ENCODE results near the gene PLEKHS1. TPM values are rescaled to one million over a fixed set of nuclear protein-coding genes. Genes with fewer than 3 reads are reported as not detected.

PLEKHS1 gene
- total RNA-seq, 1 experiment from 2014 or later: 0.21 TPM

- TF ChIP-seq, protein P1, sequence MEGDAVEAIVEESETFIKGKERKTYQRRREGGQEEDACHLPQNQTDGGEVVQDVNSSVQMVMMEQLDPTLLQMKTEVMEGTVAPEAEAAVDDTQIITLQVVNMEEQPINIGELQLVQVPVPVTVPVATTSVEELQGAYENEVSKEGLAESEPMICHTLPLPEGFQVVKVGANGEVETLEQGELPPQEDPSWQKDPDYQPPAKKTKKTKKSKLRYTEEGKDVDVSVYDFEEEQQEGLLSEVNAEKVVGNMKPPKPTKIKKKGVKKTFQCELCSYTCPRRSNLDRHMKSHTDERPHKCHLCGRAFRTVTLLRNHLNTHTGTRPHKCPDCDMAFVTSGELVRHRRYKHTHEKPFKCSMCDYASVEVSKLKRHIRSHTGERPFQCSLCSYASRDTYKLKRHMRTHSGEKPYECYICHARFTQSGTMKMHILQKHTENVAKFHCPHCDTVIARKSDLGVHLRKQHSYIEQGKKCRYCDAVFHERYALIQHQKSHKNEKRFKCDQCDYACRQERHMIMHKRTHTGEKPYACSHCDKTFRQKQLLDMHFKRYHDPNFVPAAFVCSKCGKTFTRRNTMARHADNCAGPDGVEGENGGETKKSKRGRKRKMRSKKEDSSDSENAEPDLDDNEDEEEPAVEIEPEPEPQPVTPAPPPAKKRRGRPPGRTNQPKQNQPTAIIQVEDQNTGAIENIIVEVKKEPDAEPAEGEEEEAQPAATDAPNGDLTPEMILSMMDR (IDR thresholded peaks at IDR 0.05): no peak
- no peak for TF ChIP-seq SIN3A (IDR thresholded peaks at IDR 0.05; ENCODE audit: borderline replicate concordance, insufficient read depth, low read depth, low read length)
- ChIA-PET POLR2A (no interaction called here), CTCF (no interaction called here)
- no peaks in the 10 kb centered on the region for H3K4me1 ChIP-seq (ENCODE audit: control insufficient read depth, insufficient read depth, low read length)
- H3K9me3 ChIP-seq (ENCODE audit: control insufficient read depth, insufficient read depth, low read depth, low read length): no peaks in the 10 kb centered on the region
- intact Hi-C loops (cut with micrococcal nuclease; ENCODE audit: unreplicated experiment): no loop called here
- no peak overlapping the region for H3K27ac ChIP-seq (ENCODE audit: low read length)
- no peak for DNase-seq (ENCODE audit: low read depth, low spot score)
- in situ Hi-C loops (cut with HindIII; ENCODE audit: low pct_unique_long_range_greater_than_20kb, low sequenced_read_pairs): no loop called here
- BruUV-seq (replicated peaks): no TSS peak
- no peaks in the 10 kb centered on the region for H3K36me3 ChIP-seq (ENCODE audit: control insufficient read depth, insufficient read depth, low read length)
- ATAC-seq: no peak
- peaks cover 17% of the 10 kb centered on the region for H3K27me3 ChIP-seq (ENCODE audit: control insufficient read depth, insufficient read depth, low read length)
- no peak overlapping the region for H3K4me3 ChIP-seq (ENCODE audit: low read depth in 2 of 2, low read length in 2 of 2)
Observed at GRCh38 chr10:113776553-113776952, 25.1 kb downstream of the PLEKHS1 start.

GRCh38 chr10:113780681-113781250 lies 29.3 kb downstream of the PLEKHS1 start:
- in situ Hi-C loops (cut with HindIII; ENCODE audit: low pct_unique_long_range_greater_than_20kb, low sequenced_read_pairs): no loop called here
- DNase-seq (ENCODE audit: low read depth, low spot score): no peak

More at GRCh38 chr10:113780681-113781250, 29.3 kb downstream of the PLEKHS1 start:
- no peaks in the 10 kb centered on the region for H3K36me3 ChIP-seq (ENCODE audit: control insufficient read depth, insufficient read depth, low read length)
- H3K27me3 ChIP-seq (ENCODE audit: control insufficient read depth, insufficient read depth, low read length): peaks cover 10% of the 10 kb centered on the region
- ChIA-PET CTCF (interaction anchor here (0.7 kb wide), 1 partner anchor 101 kb away, joined by 4 read pairs; no protein-coding TSS in a partner anchor), POLR2A (no interaction called here)
- H3K4me3 ChIP-seq (ENCODE audit: low read depth in 2 of 2, low read length in 2 of 2): no peak overlapping the region
- TF ChIP-seq POLR2AphosphoS5 (IDR thresholded peaks at IDR 0.05; ENCODE audit: low read depth, low read length) (no peak), SIN3A (IDR thresholded peaks at IDR 0.05; ENCODE audit: borderline replicate concordance, insufficient read depth, low read depth, low read length) (no peak), REST (IDR thresholded peaks at IDR 0.05; ENCODE audit: insufficient read depth in 1 of 2, low read depth in 2 of 2, low read length in 1 of 2) (no peak), TCF7L2 (IDR thresholded peaks at IDR 0.05; ENCODE audit: low read depth, low read length) (no peak)
- TF ChIP-seq, protein P1 (IDR thresholded peaks at IDR 0.05): no peak
- intact Hi-C loops (cut with micrococcal nuclease; ENCODE audit: unreplicated experiment): no loop called here
- H3K4me1 ChIP-seq (ENCODE audit: control insufficient read depth, insufficient read depth, low read length): no peaks in the 10 kb centered on the region
- 0 out of 2 replicates have a peak, but pooled peaks have one; percentile 50 for ATAC-seq
- no peak overlapping the region for H3K27ac ChIP-seq (ENCODE audit: low read length)
- H3K9me3 ChIP-seq (ENCODE audit: control insufficient read depth, insufficient read depth, low read depth, low read length): no peaks in the 10 kb centered on the region
- no TSS peak for BruUV-seq (replicated peaks)

All from Panc1 (cell line).